ENCODE results near the gene ZNF316.
"Not testable (repeated sequence)": the region's sequence is repeated elsewhere in the genome, so short reads cannot be mapped to it uniquely, and the experiment has no call there.

The ZNF316 gene

DNA sequence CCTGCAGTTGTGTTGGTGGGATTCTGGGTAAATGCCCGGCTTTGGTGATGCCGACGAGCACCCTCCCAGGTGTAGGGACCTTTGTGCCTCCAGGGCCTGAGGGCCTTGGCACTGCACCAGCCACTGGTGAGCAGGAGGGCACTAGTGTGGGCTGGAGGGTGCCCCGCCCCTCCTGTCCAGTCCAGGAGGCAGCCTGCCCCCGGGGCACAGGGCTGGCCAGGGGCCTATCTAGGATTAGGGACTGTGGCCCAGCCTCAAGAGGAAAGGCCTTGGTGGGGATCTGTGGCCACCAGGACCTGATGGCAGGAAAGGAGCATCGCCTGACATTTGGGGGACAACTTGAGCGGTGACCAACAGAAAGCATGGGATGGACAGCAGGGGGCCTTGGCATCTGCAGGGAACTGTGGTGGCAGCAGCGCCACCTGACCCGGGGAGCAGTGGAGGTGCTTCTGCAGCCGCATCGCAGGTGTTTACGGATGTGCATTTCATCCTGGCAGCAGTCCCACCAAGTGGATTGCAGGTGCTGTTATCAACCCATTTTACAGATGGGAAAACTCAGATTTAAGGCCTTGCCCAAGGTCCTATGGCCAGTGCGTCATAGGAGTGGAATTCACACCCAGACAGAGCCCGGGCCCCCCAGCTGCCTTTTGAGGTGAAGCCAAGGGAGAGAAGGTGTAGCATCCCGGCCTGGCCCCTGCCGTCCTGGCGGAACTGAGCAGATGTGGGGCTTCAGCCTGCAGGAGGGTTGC, 11.1 kb downstream of the ZNF316 start:
- DNase-seq, result no peak

DNA sequence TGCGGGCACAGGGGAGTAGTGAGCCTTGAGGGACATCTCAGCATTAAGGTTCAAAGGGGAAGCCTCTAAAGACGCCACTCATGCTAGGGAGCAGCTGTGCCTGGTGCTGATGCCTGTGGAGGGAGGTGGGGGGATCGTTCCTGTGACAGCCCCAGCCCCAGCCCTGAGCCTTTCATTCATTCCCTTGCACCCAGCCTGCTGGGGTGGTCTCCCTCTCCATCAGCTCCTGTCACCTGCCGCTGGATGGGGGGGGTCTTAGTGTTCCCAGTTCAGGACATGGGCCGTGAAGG, 11.6 kb downstream of the ZNF316 start:
- DNase-seq, result no peak

DNA sequence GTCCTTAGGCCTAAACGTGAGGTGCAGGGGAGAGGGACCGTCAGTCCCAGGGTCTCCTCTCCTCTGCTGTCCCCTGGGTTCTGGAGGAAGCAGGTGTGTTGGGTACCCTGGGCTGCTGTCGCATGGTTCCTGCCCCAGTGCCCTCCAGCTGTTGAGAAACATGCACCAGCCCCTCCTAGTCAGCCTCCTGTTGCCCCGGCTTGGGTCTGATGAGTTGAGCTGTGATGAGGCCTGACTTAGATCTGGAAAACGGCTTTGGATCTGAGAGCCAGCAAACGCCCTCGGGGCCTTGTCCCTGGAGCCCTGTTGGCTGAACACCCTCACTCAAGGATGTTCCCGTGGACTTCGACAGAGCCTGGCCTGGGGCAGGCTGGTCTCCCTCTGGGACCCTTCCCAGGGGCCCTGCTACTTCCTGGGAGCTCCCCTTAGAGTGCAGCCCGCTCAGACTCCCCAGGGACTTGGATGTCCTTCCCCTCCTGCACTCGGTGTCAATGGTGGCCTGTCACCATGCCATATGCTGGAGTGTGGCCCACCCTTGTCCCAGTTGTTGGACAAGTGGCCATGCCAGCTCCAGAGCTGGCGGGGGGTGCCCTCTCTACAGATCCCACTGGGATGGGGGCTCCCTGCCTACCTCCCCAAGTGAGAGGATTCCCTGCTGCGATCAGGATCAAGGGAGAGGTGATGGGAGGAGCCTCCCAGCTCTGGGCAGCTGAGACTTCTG, 12.3 kb downstream of the ZNF316 start:
- no peak for DNase-seq

DNA sequence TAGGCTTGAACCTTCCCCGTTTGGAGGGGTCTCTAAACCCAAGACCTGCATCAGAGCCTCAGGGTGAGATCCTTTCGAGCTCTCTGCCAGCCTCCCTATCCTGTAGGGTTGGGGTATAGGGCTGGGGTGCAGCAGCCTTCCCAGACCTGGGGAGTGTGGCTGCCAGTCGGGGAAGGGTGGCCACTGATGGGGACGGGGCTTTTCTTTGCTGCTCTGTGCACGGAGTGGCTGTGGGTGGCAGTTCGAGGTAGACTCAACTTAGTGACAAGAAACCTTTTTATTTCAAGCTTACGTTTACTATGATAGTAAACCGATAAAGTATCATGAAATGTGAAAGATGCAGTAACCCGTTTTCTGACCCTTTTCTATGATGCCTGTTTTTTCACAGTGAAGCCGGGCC, 13.0 kb downstream of the ZNF316 start:
- no peak for DNase-seq

DNA sequence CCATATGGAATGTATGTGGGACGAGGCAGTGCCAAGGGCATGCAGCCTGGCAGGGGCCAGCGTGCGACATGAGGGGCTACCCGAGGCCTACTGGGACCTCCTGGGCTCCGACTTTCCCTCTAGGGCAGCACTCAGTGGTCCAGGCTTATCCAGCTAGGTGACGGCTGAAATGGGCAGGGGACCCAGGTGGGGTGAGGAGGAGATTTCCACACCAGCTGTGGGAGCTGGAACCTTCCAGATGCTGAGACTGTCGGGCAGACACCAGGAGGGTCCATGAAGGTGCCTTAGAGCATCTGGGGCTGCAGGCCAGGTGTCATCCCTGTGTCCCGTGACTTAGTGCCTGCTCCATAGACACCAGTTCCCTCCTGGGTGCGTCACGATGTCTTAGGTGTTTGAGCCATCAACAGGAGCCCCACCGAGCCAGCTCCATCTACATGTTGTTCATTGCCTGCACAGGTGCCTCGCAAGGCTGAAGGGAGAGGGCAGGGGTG, 13.4 kb downstream of the ZNF316 start:
- DNase-seq, result no peak

DNA sequence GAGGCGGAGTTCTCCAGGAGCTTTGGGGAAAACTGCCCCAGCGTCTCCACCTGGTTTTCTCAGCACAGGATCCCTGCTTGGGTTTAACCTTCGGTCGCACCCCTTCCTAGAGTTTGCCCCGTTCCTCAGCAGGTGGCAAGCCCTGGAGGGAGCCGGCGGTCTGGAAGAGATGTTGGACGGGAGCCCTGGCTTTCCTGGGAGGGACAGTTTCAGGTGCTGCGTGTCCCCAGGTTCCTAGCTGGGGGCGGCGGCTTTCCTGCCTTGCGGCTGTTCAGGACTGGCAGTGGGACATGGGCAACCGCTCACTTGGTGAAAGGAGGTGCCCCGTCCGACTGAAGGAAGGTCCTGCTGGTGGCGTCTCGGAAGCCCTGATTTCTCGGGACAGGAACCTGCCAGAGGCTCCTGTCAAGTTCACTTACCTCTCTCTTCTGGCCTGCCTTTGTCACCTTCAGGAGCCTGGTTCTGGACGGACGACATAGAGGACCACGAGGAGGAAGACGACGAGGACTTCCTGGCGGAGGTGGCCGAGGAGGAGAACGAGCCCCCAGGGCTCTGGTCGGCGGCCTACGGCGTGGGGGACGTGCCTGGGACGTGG, 14.8 kb downstream of the ZNF316 start:
- DNase-seq, result no peak

DNA sequence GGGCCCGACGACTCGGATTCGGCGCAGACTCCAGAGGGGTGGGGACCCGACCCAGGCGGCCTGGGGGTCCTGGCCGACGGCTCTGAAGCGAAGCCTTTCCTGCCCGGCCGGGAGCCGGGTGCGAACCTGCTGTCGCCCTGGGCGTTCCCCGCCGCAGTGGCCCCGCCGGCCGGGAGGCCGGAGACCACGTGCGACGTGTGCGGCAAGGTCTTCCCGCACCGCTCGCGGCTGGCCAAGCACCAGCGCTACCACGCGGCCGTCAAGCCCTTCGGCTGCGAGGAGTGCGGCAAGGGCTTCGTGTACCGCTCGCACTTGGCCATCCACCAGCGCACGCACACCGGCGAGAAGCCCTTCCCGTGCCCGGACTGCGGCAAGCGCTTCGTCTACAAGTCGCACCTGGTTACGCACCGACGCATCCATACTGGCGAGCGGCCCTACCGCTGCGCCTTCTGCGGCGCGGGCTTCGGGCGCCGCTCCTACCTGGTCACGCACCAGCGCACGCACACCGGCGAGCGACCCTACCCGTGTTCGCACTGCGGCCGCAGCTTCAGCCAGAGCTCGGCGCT, 15.4 kb downstream of the ZNF316 start:
- no peak for DNase-seq

DNA sequence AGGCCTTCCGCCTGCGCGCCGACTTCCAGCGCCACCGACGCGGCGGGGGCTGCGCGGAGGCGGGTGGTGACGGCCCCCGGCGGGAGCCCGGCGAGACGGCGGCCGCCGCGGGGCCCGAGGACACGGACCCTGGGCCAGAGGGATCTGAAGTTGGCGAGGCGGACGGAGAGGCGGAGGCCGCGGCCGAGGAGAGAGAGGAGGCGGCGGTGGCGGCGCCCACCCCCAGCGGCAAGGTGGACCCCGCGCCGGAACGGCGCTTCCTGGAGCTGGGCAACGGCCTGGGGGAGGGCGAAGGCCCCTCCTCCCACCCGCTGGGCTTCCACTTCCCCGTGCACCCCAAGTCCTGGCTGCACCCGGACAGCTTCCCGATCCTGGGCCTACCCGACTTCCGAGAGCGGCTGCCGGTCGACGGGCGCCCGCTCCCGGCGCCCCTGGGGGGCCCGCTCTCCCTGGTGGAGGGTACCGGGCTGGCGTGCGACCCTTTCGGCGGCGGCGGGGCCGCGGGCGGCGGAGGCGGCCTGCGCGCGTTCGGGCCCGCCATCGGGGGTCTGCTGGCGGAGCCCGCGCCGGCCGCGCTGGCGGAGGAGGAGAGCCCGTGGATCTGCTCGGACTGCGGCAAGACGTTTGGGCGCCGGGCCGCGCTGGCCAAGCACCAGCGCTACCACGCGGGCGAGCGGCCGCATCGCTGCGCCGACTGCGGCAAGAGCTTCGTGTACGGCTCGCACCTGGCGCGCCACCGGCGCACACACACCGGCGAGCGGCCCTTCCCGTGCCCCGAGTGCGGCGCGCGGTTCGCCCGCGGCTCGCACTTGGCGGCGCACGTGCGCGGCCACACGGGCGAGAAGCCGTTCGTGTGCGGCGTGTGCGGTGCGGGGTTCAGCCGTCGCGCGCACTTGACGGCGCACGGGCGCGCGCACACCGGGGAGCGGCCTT, 16.2 kb downstream of the ZNF316 start:
- DNase-seq, result no peak

DNA sequence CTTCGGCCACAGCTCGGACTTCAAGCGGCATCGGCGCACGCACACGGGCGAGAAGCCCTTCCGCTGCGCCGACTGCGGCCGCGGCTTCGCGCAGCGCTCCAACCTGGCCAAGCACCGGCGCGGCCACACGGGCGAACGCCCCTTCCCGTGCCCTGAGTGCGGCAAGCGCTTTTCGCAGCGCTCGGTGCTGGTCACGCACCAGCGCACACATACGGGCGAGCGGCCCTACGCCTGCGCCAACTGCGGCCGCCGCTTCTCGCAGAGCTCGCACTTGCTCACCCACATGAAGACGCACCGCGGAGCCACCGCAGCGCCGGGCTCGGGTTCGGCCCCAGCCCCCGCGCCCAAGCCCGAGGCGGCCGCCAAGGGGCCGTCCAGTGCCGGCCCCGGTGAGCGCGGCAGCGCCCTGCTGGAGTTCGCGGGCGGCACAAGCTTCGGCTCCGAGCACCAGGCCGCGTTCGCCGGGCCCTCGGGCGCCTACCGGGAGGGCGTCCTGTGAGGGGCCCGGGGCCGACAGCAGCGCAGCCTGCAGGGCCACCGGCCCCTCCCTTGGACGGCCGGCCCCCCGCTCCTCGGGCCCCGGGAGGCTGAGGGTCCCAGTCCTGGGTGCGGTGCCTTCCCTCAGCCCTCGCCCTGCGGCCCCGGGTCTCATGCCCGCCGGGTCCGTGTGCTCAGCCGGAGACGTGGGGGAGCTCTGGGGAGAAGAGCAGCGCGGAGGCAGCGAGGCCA, 17.2 kb downstream of the ZNF316 start:
- DNase-seq, result no peak

DNA sequence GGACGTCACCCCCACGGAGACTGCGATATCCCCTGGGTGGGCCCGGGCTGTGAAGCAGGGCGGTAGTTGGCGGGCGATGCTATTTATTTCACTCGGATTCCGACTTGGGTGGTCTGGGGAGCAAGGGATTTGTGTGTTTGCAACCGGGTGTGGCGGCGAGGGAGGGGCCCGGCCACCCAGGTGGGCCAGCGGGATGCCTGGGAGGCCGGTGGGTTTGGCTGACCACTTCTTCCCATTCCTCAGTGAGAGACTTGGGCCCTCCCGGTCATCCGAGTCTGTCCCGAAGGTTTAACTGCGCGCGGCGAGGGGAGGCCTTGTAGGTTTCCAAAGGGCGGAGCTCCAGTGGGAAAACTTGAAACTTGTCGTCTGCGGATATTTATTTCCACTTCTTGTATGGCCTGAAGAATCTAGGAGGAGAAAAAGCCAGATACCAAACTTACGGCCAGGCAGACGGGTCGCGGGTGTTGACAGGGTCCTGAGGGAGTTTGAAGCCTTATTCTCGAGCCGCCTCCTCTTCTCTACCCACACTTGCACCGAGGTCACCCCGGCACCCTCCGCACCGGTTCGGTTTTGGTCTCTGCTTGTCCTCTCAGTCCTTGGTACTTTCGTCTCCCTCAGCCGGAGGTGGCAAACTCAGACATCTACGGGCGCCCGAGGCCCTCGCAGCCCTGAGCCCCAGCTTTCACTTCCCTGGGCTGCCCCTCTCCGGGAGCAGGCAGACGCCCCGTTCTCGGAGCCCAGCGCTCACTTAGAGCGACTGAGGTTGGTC, 17.9 kb downstream of the ZNF316 start:
- no peak for DNase-seq

DNA sequence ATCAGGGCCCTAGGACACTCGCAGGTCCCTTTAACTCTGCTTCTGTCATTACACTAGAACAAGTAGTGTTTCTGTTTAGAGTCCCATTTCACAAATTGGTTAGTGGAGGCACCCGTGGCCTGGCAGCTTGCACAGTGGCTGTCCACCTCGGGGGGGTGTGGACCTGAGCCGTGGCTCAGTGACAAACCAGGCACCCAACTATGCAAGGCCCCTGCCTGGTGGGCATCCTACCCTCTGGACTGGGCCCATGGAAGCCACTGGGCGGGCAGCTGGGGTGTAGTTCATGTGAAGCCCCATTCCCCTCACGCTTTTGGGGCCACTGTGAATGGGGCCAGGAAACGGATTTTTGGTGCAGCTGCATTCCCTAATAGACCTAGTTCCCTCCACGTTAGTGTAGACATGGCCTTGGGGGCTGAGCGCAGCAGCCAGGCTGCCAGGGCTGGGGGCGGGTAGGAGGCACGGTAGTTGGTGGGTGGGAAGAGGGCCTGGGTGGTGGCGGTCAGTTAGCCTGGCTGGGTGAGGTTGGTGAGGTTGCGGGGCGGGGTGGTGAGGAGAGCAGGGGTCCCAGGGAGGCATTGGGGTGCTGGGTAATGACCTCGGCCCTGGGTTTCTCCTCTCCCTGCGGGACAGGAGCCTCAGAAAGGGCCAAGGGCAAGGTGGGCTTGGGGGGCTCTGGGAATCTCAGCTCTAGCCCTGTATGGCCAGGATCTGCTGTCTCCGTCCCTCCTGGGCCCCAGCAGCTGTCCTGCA, 18.7 kb downstream of the ZNF316 start:
- no peak for DNase-seq

DNA sequence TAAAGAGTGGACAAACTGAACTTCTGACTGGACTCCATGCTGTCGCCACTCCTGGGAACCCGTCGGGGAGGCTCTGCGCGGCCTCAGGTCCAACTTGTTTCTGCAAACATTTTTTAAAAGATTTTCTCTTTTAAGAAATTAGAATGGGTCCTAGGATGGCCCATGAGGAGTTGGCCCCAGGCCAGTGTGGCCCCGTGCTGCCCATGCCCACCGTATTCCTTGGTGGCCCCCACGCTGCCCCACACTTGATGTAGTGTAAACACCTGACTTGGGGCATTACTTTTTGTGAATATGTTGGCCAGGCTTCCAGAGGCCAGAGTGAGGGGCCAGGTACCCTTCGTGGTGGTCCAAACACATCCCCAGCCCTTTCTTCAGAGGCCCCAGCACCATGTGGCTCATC, 19.3 kb downstream of the ZNF316 start:
- DNase-seq, result no peak

DNA sequence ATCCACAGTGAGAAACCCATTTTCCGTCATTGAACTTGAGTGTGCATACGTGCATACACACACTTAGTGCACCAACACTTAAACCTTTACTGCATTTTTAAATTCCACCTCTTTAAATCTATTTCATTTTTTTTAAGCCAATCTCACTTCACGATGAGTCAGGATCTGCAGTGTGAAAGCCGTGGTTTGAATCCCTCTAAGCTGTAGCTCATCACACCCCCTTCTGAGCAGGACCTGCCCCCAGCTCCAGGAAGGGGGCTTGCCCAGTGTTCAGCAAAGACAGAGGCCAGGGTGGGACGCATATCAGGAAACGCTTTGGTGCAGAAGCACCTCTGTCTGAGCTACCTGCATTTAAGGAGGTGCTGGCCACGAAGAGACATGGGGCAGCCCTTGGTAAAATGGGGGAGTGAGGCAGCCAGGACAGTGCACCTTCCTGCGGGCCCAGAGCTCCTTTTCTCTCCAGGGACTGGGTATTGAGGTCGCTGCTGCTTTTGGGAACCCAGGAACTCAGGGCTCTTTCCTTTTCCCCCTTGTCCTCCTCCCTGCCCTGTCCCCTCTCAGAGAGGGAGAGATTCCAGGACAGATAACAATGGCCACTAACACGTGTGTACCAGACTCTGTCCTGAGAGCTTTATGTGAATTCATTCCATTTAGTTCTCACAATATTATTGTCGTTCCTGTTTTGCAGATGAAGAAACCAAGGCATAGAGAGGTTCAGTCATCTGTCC, 21.7 kb downstream of the ZNF316 start:
- no peak for DNase-seq

DNA sequence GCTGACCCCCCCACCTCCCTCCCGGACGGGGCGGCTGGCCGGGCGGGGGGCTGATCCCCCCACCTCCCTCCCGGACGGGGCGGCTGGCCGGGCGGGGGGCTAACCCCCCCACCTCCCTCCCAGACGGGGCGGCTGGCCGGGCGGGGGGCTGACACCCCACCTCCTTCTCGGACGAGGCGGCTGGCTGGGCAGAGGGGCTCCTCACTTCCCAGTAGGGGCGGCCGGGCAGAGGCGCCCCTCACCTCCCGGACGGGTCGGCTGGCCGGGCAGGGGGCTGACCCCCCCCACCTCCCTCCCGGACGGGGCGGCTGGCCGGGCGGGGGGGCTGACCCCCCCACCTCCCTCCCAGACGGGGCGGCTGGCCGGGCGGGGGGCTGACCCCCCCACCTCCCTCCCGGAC, 33.7 kb downstream of the ZNF316 start:
- not testable (repeated sequence) for DNase-seq

DNA sequence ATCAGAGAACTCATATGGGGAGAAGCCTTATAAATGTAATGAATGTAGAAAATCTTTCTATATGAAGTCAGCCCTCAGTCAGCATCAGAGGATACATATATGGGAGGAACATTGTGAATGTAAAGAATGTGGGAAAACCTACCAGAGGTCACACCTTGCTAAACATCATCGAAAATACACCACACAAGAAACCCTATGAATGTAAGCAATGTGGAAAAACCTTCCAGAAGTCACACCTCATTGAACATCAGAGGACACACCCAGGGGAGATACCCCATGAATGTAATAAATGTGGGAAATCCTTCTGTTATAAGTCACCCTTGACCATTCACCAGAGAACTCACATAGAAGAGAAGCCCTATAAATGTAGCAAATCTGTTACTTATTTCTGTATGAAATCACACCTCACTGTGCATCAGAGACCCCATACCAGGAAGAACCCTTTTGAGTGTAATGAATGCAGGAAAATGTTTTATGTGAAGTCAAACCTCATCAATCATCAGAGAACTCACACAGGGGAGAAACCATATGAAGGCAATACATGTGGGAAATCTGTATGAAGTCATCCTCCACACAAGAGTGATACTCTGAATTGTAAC, 38.8 kb downstream of the ZNF316 start:
- DNase-seq, result no peak

DNA sequence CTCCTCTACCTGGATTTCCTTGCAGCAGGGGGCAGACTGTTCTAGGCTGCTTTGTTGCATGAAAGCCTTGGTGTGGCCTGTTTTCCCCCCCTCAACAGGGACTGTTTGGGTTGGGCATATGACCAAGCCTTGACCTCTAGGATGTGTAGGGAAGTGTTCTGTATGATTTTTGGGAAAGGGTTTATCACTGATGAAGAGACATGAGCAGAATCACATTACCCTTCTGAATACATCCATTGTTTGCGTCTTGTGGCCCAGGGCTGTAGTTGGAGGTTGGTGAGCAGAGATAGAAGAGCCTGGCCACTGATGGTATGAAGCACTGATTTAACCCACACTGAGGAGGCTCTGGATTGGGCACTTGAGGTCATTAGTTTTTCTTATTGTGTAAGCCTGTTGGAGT, 43.0 kb downstream of the ZNF316 start:
- no peak for DNase-seq

DNA sequence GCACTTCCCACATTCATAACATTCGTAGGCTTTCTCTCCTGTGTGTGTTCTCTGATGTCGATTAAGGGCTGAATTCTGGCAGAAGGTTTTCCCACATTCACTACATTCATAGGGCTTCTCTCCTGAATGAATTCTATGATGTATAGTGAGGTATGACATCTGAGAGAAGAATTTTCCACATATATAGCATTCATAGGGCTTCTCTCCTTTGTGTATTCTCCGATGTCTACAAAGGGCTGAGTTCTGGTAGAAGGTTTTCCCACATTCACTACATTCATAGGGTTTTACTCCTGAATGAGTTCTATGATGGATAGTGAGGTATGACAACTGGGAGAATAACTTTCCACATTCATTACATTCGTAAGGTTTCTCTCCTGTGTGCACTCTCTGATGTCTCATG, 54.0 kb downstream of the ZNF316 start:
- no peak for DNase-seq

DNA sequence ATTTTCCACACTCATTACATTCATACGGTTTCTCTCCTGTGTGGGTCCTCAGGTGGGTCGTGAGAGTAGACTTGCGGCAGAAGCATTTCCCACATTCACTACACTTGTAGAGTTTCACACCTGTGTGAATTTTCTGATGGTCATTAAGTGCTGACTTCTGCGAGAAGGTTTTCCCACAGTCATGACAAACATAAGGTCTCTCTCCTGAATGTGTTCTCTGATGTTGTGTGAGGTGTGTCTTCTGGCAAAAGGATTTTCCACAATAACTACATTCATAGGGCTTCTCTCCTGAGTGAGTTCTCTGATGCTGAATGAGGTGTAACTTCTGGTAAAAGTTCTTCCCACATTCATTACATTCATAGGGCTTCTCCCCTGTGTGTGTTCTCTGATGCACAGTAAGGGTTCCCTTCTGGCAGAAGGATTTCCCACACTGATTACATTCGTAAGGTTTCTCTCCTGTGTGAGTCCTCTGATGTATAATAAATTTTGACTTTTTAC, 54.5 kb downstream of the ZNF316 start:
- DNase-seq, result no peak

DNA sequence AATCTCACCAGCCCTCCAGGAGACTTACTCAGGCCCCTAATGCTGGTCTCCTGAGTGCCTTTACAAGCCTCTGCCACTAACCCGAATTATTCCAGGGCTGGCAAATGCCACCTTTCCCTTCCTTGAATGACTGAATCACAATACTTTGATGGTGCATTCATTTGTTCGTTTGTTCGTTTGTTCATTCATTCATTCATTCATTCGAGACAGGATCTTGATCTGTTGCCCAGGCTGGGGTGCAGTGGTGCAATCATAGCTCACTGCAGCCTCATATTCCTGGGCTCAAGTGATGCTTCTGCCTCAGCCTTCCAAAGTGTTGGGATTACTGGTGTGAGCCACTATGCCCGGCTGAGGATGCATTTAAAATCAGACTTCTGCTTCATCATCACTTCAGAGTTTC, 63.7 kb downstream of the ZNF316 start:
- no peak for DNase-seq
